Stimulated activated CD8-positive, alpha-beta memory T cell treated with anti-CD3 and anti-CD28 coated beads, Interleukin-12 subunit alpha, Interleukin-12 subunit beta, amount 100 ng/mL, for 24 hours (primary cell): ENCODE measurements around the gene ZNF214.

Experiments
- DNase-seq: peaks from one replicate; pipeline ENCODE4 v3.0.0-alpha.2; 2020; ENCODE audit errors: extremely low read depth

Gene ZNF214

DNA sequence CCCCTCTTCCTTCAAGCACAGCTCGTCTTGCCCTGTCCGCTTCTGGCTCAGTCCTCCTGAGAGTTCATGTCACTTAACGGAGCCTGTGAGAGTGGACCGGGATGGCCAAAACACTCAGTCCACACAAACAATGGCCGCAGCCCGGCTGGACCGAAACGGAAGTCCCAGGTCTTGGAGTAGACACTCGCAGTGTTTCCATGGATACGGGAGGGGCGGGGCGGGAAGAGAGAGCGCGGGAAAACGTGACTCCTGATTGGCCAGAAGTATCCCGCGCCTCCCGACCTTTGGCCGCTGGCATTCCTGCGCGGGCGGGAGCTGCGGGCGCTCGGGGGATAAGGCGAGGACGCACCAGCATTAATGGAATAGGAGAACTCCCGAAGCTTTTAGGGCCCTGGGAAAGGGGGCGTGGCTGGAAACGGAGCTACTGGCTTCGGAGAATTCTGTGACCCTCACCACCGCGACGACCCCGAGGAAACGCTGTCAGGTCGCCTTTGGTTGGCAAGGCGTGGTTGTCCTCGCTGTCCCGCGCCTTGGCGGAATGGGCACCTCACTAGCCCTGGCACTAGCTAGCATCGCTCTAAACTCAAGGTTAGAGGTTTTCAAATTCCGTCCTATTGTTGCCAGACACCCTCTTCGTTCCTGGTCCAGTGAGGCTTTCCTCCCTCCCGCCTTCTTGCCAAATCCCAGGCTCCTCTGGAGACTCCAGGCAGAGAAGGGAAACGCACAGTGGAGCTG, at the start of gene ZNF214, which contains the start of gene NLRP14:
Gene ZNF214 (minus strand): TSS at position 164 of the 735 bp plus-strand sequence. CDS start 17,511 bp downstream, outside the sequence.
Gene NLRP14 (plus strand): TSS at position 297 of the 735 bp plus-strand sequence. CDS start 18,108 bp downstream, outside the sequence.
- DNase-seq, result no peak

GRCh38 chr11:7062534-7062933, 42.4 kb upstream of the ZNF214 start:
- DNase-seq, result no peak

- no peak for DNase-seq
Measured at GRCh38 chr11:7060868-7061267, 40.7 kb upstream of the ZNF214 start.

- no peak for DNase-seq
Measured at GRCh38 chr11:7057641-7058040, 37.5 kb upstream of the ZNF214 start.

DNA sequence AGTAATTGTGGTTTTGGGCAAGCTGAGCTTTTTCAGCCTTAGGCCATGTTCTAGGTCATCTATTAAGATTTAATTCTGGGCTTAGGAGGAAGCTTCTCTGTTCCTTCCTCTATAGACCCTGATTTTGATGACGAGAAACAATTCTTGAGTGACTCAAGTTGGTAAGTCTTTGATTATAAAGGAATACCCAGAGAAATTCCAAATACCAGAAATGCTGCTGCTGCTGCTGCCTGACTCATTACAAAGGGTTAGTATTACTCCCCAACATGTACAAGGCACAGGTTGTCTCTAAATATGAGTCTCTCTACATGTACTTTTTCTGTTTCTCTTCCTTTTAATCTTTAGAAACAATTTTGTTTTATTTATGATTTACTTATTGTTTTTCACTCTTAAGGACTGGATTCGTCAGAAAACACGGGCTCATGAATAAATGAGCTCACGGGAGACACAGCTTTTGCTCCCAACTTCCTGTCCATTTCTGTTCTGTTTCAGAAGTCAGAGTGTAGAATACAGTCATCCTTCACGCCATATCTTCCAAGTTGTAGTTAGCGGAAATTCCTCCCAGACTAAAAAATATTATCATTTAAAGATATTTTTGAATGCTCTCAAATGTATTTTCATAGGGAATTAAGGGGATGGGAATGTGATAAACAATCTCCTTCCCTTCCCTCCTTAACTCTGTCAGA, 36.8 kb upstream of the ZNF214 start:
- no peak for DNase-seq

DNA sequence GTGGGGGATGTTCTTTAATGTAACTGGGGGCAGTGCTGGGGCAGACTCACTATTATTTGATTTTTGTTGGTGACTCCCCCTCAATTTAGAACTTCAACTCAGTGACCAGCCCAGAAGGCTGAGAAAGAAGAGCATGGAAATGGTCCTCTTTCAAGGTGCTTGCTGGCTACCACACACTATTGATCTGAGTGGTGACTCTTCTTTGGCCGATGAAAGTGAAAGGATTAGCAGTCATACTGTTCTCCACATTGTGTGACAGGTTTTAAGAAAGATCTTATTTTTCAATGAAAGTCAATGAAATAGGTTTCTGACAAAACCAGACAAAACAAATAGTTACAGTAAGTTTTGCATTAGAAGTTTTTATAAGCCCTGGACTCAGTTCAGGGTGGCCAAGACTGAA, 30.0 kb upstream of the ZNF214 start:
- no peak for DNase-seq

DNA sequence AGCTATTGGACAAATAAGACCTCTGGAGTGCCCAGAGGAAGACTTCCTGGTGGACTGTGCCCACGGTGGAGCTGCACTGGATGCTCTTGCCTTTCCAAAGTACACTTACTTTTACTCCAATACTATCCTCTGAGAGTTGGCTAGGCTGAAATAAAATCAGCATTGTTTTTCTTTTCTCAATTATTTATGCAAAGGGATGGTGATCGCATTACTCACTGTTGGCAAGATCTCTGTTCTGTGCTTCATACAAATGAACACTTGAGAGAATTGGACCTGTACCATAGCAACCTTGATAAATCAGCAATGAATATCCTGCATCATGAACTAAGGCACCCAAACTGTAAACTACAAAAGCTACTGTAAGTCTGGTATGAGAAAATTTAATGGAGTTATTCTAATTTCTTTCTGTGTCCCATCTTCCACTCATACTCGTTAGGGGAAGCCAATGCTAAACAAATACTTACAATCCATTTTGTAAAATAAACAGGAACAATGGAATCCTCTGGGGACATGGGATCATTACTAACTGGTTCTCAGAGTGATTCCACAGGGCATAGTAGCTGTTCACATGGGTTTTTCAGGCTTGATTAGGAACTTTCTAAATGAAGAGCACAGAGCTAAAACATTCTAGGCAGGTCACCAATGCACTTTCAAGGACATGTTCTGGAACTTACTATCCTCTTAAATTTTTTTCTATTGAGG, 26.5 kb upstream of the ZNF214 start:
- no peak for DNase-seq

DNA sequence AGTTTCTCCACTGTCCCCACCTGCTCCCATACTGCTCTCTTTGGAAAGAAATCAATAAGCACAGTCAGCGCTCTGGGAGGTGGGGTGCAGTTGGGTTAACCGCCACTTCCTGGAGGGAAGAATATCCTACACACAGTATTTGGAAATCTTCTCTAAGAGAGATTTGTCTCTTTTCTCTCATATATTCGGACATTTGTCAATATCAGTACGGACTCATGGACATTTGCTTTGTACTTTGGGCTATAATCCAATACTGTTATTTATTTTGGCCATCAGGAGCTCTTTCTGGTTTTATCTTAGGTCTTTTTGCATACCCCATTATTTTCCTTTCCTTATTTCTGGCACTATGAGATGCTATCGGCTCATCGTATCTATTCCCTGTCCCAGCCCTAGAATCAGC, 13.9 kb upstream of the ZNF214 start:
- DNase-seq, result no peak

DNA sequence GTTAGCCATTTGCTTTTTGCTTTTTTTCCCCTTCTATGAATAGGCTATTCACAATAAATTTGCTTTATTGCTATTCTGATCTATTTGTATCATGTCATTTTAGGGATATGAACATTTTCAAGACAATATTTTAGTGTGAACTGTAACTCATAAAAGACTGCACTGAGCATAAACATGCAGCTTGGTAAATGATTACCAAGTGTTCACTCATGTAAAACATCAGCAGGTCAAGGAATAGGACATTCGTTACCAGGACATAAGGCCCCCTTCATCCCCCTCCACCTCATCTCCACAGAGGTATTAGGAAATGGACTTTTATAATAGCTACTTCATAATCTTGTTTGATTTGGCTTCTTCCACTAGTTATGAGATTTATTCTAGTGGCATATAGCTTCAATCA, 12.5 kb upstream of the ZNF214 start:
- DNase-seq, result no peak

GRCh38 chr11:7031471-7031871, 11.3 kb upstream of the ZNF214 start:
- no peak for DNase-seq

DNA sequence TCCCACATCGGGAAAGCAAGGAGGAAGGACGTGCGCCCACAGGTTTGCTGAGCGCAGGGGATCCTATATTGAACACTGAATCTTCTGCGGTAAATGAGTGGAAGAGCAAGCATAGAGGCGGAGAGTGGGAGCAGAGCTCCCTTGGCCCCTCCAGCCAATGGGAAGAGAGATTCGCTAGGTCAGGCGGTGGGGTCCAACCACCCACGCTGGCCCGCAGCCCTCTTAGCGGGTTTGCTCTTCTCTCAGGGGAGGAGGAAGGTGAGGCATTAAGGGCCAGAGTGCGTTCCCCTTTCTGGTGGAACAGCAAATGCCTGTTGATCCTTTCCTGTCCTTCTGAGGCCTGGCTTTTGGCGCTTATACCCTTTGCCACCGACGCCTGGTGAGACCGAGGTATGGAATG, 10.7 kb upstream of the ZNF214 start:
- no peak for DNase-seq

GRCh38 chr11:7028141-7028540, 8.0 kb upstream of the ZNF214 start:
- no peak for DNase-seq

DNA sequence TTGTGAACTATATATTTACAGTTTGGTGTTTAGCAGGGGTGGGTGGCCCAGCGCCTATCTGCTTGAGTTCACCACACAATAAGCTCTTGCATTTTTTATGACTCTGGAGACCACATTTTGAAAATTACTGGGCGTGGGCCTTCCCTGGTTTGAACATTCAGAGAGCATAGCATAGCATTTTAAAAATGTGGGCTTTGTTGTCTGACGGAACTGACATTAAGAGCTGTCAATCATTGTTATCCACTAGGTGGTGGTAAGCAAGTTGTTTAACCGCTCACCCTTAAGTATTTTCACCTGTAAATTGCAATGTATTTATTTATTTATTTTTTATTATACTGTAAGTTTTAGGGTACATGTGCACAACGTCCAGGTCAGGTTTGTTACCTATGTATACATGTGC, 1.2 kb upstream of the ZNF214 start:
- no peak for DNase-seq

DNA sequence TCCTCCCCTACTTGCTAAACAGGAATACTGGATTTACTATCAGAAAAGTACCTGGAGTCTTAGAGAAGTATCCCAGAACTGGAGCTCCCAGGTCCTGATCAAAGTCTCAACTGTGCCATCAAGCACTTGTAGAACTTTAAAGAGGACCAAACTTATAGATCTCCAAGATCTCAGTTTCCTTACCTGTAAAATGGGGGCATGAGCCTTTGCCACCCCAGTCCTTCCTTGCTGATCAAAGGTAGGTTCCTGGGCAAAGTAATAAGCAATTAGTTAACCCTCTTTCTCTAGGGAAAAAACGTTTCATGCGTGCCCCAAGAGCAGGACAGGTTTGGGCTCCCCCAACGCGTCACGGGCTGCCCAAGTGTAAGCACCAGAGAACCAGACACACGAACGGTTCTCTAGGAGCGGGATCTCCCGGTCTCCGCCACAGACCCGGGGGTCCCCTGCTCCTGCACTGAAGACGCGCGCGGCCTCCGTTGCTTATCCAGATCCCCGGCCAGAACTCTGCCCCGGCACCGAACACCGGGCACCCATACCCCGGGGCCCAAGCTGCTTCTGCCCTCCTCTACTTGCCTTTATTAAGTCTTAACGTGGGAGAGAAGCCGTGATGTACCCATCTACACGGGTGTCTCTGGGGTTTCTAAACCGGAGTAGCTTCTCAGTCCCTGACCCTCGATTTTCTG, 505 bp downstream of the ZNF214 start:
- DNase-seq, result no peak

DNA sequence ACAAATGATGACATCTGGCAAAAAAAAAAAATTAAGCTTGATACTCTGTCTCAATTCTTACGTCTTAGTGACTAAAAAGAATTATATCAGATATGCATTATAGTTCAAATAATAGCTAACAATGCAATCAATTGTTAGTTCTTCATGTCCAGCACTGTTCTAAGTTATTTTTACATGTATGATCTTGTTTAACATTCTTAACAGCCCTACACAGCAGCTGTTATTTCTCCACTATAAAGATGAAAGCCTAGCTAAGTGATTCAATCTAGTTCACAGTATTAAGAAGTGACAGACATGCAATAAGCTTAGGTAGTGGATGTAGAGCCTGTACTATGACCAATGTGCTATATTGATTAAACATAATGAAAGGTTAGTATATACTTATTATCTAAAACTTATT, 4.1 kb downstream of the ZNF214 start:
- no peak for DNase-seq

DNA sequence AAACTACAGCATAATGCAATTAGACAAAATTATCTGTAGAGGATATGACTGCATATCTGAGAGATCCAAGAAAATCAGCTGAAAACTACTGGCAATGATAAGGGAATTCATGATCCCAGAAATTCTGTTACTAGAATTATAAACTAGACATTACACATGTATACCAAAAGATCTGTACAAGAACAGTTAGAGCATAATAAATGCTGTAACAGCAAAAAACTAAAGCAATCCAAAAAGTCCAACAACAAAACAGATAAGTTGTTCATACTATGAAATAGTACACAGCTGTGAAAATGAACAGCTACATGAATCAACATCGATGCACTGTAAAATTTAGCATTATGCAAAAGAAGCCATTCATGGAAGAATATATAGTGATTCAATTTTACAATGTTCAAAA, 6.0 kb downstream of the ZNF214 start:
- no peak for DNase-seq

DNA sequence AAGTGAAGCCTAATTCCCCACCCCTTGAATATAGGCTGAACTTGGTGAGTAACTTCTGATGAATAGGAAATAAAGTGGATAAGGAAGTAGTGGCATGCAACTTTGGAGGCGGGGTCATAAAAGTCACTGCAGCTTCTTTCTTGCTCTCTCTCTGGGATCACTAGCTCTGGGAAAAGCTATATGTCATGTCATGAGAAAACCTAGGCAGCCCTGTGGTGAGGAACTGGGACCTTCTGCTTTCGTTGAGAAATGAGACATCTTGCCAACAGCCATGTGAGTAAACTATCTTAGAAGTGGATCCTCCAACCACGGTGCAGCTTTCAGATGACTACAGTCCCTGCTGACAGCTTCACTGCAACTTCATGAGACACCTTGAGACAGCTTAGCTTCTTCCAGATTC, 15.7 kb downstream of the ZNF214 start:
- no peak for DNase-seq

- DNase-seq, result no peak
Measured at GRCh38 chr11:6995703-6996102, 24.4 kb downstream of the ZNF214 start.

GRCh38 chr11:6992457-6993417, 27.4 kb downstream of the ZNF214 start:
- no peak for DNase-seq

DNA sequence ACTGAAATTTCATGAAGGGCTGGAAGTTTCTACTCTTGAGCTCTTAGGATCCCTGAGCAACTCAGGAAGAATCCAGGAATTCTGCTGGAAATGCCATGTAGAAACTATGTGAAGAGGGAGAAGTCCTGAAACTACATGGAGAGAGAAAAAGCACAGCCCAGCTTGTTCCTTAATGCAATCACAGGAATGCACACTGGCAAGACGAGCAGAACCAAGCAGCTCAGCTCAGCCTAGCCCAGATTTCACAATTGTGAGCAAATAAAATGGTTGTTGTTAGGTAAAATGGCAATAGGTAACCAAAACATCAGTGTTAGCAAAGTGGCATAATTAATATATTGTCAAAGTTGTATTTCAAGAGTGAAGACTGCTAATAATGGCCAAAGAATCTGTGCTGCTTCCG, 28.1 kb downstream of the ZNF214 start:
- no peak for DNase-seq

- no peak for DNase-seq
Measured at GRCh38 chr11:6991227-6991626, 28.9 kb downstream of the ZNF214 start.
